GM18517 (cell line): ENCODE results near the gene STXBP3.
A peak's percentile ranks its signal among the peaks of the same experiment; 100 is the strongest.

ENCODE experiments used
- ATAC-seq: cut with Tn5 transposase; IDR thresholded peaks from one replicate; pipeline ENCODE4 v1.9.1; 2021; ENCODE audit warnings: mild to moderate bottlenecking, moderate library complexity; ENCODE audit not compliant: unreplicated experiment

STXBP3 gene

DNA sequence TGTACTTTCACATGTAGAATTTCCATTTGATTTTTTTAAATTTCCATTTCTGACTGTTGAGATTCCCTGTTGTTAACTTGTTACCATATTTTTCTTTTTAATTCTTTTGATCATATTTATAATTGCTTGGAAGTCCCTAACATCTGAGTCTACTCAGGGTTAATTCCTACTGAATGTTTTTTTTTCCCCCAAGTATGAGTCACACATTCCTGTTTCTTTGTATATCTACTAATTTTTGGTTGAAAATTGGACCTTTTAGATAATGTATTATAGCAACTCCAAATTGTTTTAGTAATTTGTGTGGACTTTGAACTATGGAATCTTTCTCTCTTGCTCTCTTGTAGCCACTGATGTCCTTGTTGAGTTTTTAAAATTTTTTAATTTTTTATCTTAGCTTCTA lies 54.6 kb downstream of the STXBP3 start:
- ATAC-seq, result no peak

DNA sequence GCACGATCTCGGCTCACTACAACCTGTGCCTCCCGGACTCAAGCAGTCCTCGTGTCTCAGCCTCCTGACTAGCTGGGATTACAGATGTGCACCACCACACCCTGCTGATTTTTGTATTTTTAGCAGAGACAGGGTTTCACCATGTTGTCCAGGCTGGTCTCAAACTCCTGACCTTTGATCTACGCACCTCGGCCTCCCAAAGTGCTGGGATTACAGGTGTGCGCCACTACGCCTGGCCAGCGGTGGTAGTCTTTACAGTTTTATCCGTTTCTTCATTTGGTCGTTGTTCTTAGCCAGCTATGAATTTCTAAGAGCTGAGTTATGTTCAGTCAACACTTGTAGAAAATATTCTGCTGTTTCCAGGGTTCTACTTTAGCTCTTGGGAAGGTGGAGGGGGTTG lies 57.1 kb downstream of the STXBP3 start:
- no peak for ATAC-seq

DNA sequence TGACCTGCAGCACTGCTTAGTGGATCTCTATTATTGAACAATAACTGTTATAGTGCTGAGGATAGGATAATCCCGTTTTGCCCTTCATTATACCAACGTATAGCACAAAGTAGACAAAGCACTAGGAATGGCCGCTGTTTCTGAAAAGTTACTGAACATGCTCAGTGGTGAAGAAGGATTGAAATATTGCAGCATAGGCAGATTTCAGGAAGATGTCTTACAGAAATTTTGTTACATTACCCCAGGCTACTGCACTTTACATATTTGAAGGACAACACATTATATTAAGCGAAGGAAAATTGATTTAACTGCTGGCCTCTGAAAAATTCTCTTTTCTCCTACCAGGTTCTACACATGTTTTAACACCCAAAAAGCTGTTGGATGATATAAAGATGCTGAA lies 62.0 kb downstream of the STXBP3 start:
- no peak for ATAC-seq

DNA sequence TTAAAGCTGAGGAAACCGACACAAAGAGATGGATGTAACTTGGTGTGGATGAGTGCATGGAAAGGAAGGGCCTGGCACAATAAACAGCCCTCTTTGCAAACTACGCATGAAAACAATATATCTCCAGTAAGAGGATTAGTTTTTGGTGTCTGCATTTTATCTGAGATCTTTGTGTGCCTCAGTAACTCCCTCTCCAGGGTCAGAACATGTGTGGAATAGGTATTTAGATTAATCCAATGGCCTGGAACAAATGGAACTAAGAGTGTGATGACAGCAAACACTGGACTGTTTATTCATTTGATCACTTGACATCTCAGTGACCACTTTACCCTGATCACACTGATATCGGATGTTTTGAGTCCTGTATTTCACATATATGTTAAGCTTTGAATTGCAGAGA lies 65.1 kb downstream of the STXBP3 start:
- ATAC-seq, result no peak

DNA sequence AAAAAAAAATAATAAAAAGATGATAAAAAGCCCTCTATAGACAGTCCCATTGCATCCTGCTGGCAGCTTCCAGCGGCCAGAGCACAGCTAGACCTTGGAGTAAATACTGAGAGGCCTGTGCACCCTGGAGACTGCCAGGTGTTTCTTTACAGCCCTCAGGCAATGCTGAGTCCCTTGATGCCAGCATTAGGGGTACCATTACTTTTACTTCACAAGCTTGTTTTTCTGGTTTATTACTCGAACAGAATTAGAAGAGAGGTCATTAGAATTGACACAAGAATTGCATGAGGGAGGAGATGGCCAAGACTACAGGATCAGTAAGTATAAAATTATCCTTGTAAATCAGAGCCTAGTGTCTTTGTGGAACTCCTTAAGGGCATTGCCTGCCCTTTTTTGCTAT lies 66.9 kb downstream of the STXBP3 start:
- ATAC-seq, result no peak

DNA sequence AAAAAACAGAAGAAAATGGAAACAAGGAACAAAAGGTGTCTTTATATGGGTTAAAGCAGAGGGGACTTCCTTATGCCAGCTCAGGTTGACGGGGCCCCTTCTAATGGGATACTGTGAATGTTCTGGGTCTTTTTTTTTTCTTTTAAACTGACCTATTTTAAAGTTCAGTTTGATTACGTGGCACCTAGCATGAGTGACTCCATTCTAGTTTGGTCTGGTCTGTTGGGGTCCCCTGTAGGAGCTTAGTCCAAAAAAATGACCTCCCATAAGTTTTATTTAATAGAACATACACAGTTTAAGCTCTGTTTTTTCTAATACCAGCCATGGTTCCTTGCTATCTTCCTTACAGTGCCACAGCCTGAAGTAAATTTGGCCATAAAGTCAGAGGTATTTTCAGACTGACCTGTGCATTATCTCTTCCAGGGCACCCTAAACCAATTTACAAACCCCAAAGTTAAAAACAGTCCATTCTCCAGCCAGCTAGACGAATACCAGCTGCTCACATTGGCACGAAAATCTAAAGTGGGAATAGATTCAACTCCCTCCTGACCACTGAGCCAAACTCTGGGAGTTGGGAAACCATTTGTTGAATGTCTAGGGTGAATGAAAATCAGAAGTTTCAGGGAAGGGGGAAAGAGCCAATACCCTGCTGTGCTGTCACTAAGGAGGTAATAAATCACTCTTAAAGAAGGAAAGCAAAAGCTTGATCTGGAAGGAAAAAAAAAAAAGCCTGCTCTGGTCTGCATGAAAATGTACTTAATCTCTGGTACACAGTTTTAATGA lies 68.1 kb downstream of the STXBP3 start:
- ATAC-seq, result no peak

DNA sequence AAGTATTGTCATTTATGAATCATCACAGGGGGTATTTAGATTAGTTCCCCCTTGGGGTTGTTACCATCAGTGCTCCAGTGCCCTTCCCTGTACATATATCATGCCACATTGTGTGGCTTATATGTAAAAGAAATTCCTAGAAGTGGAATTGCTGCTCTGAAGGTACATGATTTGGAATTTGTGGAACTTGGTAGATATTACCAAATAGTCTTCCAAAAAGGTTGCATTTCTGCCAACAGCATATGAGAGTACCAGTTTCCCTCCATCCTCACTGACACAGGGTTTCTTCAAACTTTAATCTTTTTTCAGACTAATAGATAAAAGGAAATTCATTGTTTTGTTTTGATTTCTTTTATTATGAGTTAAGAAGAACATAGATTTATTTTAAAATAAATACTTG lies 69.1 kb downstream of the STXBP3 start:
- ATAC-seq, result no peak

DNA sequence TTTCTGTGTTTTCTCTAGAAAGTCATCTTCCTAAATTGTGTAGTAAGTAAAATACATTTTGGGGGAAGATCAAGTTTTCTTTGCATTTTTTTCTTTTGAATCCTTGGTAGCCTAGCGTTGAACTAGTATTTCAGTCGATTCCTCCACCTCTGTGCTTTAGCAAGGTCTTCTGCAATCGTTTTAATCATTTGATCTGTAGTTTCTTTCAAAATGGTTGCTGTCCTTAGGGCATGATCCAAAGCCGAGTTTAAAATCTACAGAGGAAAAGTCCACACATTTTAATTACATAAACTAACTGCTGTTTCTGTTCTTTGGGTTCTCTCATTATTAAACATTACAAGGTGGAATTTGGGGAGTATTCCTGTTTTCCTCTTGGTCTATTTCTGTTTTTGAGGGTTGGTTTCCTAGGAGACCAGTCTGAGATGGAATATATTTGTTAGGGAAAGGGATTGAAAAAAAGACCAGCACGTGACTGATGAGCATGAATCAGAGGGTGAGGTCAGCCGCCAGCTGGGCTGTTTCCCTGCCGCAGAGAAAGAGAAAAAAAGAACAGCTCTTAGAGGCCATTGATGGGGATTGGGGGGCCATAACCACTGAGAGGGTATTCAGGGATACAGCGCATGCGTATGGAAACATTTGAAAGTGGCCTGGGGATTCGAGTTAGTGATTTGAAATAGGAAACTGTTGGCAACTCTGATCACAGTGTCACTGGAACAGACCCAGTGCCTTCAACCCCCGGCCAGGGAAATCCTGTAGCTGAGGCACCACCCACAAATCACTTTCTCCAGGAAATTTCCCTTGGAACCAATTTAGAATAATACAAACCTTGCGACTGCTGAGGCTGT lies 69.8 kb downstream of the STXBP3 start:
- ATAC-seq, result no peak

DNA sequence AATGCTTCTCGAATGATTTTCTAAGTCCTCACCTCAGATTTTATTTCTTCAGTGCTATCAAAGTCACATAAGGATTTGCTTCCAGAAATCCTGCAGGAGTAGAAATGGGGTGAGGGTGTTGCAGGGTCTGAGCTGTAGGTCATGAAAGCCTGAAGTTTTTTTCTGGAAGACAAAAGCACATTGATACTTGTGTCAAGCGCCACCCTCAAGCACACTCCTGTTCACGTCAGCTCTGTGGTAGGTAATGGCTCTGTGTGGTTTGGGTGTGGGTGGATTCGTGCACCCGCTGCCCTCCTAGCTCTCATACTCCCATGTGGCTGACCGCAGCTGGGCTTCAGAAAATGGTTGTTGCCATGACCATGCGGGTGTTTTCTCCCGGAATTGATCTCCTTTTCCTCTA lies 70.5 kb downstream of the STXBP3 start:
- no peak for ATAC-seq

DNA sequence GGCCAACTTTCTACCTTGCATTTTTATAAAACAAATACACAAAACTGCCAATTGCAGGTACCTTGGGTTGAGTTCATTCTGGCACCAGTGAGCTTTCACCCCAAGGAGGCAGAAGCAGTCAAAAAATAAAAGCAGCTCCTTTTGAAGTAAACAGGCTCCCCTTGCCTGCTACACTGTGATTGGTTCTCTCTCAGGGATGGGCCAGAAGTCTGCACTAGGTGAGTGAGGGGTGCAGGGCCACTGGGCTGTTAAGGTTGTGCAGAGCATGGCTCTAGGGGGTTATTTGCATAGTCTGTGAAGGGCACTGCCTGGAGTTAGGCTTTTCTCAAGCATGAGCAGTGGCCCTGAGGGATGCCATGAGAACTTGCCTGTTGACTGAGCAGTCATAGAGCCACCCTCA lies 71.3 kb downstream of the STXBP3 start:
- no peak for ATAC-seq

DNA sequence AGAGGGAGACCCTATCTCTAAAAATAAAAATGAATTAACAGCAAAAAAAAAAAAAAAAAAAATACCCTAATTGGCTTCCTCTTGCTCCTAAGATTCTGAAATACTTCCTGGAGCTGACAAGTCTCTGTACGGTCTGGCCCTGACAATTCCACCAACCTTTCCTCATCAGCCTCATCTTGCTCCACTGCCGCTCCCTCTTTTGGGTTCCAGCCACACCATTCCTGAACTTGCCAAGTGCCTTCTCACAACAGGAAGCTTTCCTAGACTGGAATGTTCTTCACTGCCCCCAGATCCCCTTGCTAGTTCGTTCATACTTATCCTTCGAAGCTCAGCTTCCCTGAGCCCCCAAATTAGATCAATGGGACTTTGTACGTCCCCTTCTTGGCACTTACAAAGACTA lies 73.4 kb downstream of the STXBP3 start:
- no peak for ATAC-seq

DNA sequence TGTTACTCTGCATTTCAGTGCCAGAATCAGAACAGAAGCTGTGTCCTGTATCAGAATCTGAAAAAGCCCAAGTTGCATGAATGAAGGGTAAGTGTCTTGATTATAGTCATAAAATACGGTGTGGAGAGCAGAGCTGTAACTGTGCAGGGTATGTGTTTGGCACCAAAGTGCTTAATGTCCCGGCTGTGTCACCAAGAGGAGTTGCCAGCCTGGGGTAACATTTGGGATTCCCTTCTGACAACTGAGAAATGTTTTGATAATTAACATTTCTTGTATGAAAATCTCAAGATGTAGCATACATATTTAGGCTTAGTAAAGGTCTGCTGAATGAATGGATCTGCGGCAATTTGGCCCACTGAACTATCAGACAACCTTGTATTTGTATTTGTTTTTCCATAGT lies 77.2 kb downstream of the STXBP3 start:
- no peak for ATAC-seq

DNA sequence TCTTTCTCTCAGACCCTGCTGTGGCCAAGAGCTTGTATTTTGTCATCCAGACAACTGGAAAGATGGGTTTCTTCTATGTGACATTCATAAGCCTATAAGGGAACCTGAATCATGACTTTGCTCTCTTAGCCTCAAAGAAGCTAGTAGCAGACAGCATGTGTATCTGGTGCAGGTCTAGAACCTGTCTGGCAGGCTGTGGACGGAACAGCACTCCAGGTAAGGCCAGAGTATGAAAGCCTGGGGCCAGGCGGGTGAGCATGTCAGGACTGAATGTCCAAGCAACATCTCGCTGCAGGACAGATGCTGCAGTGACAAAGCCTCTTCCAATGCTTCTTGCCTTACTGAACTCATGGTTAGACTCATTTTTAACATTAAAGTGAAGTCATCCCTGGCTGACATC lies 77.6 kb downstream of the STXBP3 start:
- no peak for ATAC-seq

DNA sequence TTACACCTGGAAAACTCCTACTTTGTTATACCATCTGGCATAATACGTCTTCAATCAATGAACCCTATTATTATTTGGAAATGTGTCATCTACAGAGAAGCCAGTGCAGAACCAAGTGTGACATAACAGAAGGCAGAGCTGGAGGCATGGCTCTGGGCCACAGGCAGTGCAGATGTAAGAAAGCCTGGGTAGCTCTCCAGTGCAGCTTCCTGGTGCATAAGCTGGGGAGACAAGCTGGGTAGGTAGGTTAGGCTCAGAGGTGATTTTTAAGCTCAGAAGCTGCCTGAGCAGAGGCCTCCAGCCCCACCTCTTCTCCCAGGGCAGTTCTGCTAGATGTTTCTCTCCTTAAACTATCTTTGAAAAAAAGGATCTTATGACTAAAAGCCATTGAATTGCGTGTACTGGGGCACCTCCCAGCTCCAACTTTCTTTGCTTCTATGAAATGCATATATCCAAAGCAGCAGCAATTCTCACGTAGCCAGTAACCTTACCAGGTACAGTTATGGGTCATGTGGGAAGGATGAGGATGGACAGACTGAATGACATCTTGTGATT lies 79.7 kb downstream of the STXBP3 start:
- no peak for ATAC-seq

DNA sequence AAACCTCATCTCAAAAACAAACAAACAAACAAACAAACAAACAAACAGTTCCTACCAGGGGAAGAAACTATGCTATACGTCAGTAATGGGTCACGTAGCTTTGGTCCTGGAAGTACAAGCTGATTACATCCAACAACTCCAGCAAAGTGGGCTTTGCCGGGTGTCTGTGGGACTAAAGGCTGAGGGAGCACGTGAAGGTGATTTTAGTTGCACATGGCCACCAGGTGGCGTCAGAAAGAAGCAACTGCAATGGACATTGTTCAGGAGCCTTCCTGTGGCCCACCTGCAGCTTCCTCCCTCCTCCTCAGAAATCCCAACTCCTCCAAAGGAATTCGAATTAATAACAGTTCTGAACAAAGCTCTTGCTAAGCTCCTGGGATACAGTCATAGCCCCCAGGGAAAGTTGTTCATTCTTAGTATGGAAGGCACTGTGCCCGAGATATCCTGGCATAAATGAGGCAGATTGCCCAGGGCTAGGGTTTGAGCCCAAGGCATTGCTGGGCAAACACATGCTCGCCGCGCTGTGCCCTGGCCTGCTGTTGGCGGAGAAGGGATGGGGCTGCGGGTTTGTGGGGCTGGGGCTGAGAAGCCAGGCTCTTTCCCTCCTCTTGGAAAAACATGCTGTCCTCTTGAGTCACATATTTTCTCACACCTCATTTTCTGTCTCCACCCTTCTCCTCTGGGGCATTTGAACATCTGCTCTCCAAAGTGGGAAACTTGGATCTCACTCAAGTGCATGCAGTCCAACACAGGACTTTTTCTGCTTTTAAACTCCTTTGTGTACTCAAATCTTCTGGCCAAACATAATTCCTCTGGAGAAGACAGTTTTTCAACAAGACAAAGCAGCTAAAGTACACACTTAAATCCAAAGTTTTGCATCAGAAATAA lies 81.8 kb downstream of the STXBP3 start:
- ATAC-seq, result peak; percentile 56

DNA sequence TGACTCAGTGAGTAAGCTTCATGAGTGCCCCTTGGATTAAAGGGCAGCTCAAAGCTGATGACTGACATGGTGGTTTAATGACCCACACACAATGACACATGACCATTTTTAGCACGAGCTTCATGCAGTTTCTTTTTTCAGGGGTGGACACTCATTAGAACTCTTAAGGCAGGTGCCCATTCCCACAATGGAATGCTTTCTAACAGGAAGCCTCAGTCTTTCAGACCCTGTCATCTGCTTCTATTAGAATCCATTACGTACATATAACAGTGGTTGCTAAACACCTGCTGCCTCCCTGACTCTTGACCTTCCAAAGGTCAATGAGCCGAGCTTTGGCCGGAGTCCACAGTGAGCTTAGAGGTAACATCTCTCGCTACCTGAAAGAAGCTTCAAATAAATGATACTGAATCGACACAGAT lies 83.0 kb downstream of the STXBP3 start:
- ATAC-seq, result no peak

DNA sequence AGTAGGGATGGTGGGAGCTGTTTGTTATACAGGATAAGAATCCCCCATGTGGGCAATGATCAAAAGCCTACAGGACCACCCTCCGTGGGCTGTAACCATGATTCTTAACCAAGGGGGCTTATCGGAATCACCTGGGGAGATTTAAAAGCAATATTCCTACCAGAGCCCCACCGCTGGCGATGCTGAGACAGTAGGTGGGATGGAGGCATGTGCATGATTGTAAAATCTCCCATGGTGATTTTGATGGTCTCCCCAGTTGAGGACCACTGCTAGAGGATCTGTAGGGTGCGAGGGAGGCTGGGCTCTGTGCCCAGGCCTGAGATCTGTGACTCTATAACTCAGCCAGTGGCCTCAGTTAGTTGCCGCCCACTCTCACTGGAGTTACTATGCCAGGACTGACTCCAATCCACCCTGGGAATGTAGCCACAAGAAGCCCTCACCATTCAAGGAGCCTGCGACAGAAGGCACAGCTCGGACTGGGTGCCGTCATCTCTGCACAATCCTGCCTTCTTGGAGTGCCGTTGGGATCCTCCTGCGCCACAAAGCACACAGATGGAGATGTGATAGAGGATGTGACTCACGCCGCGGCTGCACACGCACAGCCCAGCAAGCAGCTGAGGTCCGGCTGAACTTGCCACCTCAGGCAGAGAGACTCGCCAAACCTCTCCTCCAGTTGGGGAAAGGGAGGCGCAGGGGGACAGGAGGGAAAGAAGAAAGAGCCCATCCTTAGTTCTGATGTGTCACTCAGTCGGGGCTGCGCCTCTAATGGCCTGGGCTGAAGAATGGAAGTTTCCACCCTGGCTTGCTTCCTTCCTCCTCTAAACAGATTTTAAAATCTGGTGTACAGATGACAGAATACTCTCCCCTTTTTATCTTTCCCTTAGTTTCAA lies 83.9 kb downstream of the STXBP3 start:
- ATAC-seq, result no peak

DNA sequence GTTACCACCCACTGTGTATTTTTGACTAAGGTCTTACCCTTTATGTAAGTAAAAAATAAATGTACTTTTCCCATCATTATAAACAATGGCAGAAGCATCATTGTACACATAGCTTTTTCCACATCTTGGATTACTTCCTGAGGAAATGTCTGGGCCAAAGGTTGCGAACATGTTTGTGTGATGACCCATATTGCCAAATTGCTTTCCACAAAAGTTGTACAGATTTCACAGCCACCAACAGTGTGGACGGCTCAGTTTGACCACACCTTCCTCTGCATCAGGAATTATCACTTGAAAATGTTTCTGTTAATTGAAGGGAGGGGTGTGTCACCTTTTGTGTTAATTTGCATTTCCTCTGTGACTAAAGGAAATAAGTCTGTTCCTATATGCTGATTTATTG lies 84.8 kb downstream of the STXBP3 start:
- ATAC-seq, result no peak

DNA sequence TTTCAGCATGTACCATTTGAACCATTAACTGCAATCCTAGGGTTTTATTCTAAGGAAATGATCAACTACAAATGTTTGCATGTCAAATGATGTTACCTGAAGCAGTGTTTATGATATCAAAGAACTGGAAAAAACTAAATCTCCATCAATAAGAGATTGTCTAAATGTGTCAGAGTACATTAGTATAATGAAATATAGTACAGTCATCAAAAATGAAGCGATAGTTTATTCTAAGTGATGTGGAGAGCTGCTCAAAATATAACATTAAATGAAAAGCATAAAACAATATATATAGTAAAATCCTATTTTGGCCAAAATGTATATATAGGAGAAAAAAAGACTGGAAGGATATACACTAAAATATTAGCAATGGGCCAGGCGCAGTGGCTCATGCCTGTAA lies 86.5 kb downstream of the STXBP3 start:
- ATAC-seq, result no peak

DNA sequence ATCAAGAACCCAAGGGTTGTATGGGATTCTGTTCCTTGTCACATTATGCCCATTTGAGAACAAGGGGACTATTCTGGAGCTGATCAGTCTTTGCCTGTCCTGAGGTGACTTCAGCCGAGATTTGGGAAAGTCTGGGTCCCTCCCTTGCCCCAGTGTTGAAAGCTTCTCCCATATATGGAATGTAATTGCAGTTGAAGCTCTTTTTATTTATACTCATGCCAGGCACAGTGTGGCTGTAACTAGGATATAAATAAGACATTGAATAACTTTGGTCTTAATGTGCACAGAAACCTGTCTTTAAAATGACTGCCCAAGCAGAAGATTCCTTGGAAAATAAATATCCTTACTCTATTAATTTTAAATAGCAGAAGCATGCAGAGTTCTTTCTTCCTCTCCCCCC lies 95.2 kb downstream of the STXBP3 start:
- no peak for ATAC-seq
